HG03175 (cell line): Measurements from ENCODE around the gene KMT2E.
"Not testable (repeated sequence)": the region's sequence is repeated elsewhere in the genome, so short reads cannot be mapped to it uniquely, and the experiment has no call there.

Source experiments
- ATAC-seq: cut with Tn5 transposase; IDR thresholded peaks from one replicate; pipeline ENCODE4 v1.9.1; 2021; ENCODE audit warnings: mild to moderate bottlenecking, moderate library complexity; ENCODE audit not compliant: unreplicated experiment

Gene KMT2E

GRCh38 chr7:105026750-105027149 is 12.7 kb downstream of the KMT2E start:
- ATAC-seq, result no peak

GRCh38 chr7:105027176-105027853 is 13.3 kb downstream of the KMT2E start:
- no peak for ATAC-seq

GRCh38 chr7:105028004-105028403 is 14.0 kb downstream of the KMT2E start:
- ATAC-seq, result peak; percentile 70

- ATAC-seq, result not testable (repeated sequence)
Measured at GRCh38 chr7:105028941-105029340, 14.9 kb downstream of the KMT2E start.

GRCh38 chr7:105030447-105030846 is 16.4 kb downstream of the KMT2E start:
- no peak for ATAC-seq

- ATAC-seq, result no peak
Measured at GRCh38 chr7:105032553-105033214, 18.7 kb downstream of the KMT2E start.

- ATAC-seq, result no peak
Measured at GRCh38 chr7:105035349-105035748, 21.3 kb downstream of the KMT2E start.

GRCh38 chr7:105036217-105037168 is 22.5 kb downstream of the KMT2E start:
- no peak for ATAC-seq

- no peak for ATAC-seq
Measured at GRCh38 chr7:105037319-105037718, 23.3 kb downstream of the KMT2E start.

GRCh38 chr7:105044449-105045070 is 30.6 kb downstream of the KMT2E start:
- no peak for ATAC-seq

- ATAC-seq, result no peak
Measured at GRCh38 chr7:105046414-105046813, 32.4 kb downstream of the KMT2E start.

GRCh38 chr7:105047932-105048331 is 33.9 kb downstream of the KMT2E start:
- ATAC-seq, result no peak

GRCh38 chr7:105050493-105050892 is 36.5 kb downstream of the KMT2E start:
- ATAC-seq, result no peak

GRCh38 chr7:105050899-105051298 is 36.9 kb downstream of the KMT2E start:
- not testable (repeated sequence) for ATAC-seq

- no peak for ATAC-seq
Measured at GRCh38 chr7:105055084-105055483, 41.1 kb downstream of the KMT2E start.

GRCh38 chr7:105055621-105056020 is 41.6 kb downstream of the KMT2E start:
- ATAC-seq, result no peak

GRCh38 chr7:105057472-105057871 is 43.5 kb downstream of the KMT2E start:
- no peak for ATAC-seq

- ATAC-seq, result no peak
Measured at GRCh38 chr7:105060437-105060836, 46.4 kb downstream of the KMT2E start.

GRCh38 chr7:105060923-105061322 is 46.9 kb downstream of the KMT2E start:
- no peak for ATAC-seq

- no peak for ATAC-seq
Measured at GRCh38 chr7:105065104-105065503, 51.1 kb downstream of the KMT2E start.

GRCh38 chr7:105067691-105068090 is 53.7 kb downstream of the KMT2E start:
- no peak for ATAC-seq
